Neuronal stem cell (in vitro differentiated cells): ENCODE results near the gene COL16A1.

Source experiments
- DNase-seq: peaks from one replicate; pipeline ENCODE4 v3.0.0-alpha.2; 2013; ENCODE audit warnings: low spot score
- H2AFZ ChIP-seq: one replicate; pipeline ENCODE4 v1.6.1; 2013; ENCODE audit warnings: mild to moderate bottlenecking, low read length, inconsistent platforms
- H2AK5ac ChIP-seq: 2 replicates; pipeline ENCODE4 v1.6.1; 2013; ENCODE audit warnings: low read depth, mild to moderate bottlenecking, inconsistent platforms, low read length, moderate library complexity, mixed read lengths
- H2BK120ac ChIP-seq: 2 replicates; pipeline ENCODE4 v1.6.1; 2013; ENCODE audit warnings: low read depth, mild to moderate bottlenecking, inconsistent platforms, low read length, moderate library complexity, mixed read lengths
- H2BK12ac ChIP-seq: one replicate; pipeline ENCODE4 v1.6.1; 2013; ENCODE audit warnings: low read length, inconsistent platforms
- H2BK15ac ChIP-seq: 2 replicates; pipeline ENCODE4 v1.6.1; 2013; ENCODE audit warnings: mild to moderate bottlenecking, low read length, inconsistent platforms, mixed read lengths
- H2BK5ac ChIP-seq: one replicate; pipeline ENCODE4 v1.6.1; 2013; ENCODE audit warnings: inconsistent platforms, mild to moderate bottlenecking, low read length, moderate library complexity
- H3K14ac ChIP-seq: one replicate; pipeline ENCODE4 v1.6.1; 2013; ENCODE audit warnings: low read length, inconsistent platforms
- H3K18ac ChIP-seq: 2 replicates; pipeline ENCODE4 v1.6.1; 2013; ENCODE audit warnings: low read length, inconsistent platforms
- H3K23ac ChIP-seq: 2 replicates; pipeline ENCODE4 v1.6.1; 2013; ENCODE audit warnings: low read depth, mild to moderate bottlenecking, mixed read lengths, low read length, inconsistent platforms; ENCODE audit not compliant: poor library complexity
- H3K27ac ChIP-seq: replicated peaks from 3 replicates; pipeline ENCODE4 v1.5.1; 2013; ENCODE audit warnings: low read length, inconsistent platforms
- H3K27me3 ChIP-seq, 3 experiments: 2 replicates each; pipeline ENCODE4 v1.6.1; 2013; ENCODE audit warnings: low read length in 3 of 3, mild to moderate bottlenecking in 2 of 3, inconsistent platforms in 1 of 3, low read depth in 1 of 3, mixed read lengths in 1 of 3, moderate library complexity in 1 of 3; ENCODE audit not compliant: control insufficient read depth in 3 of 3, insufficient read depth in 3 of 3
- H3K36me3 ChIP-seq, 2 donors: replicated peaks in 1 of 2; 2 replicates each; pipeline ENCODE4 v1.6.1; 2013; ENCODE audit warnings: low read length in 2 of 2; ENCODE audit not compliant: control insufficient read depth in 2 of 2, insufficient read depth in 2 of 2
- H3K4ac ChIP-seq: 2 replicates; pipeline ENCODE4 v1.6.1; 2013; ENCODE audit warnings: inconsistent platforms, mild to moderate bottlenecking, low read length, moderate library complexity
- H3K4me1 ChIP-seq, 2 donors: 1 replicate in 1 of 2; 2 replicates in 1 of 2; pipeline ENCODE4 v1.6.1; 2013; ENCODE audit warnings: low read length in 2 of 2, low read depth in 1 of 2; ENCODE audit not compliant: control insufficient read depth in 2 of 2, insufficient read depth in 1 of 2
- H3K4me2 ChIP-seq: one replicate; pipeline ENCODE4 v1.6.1; 2013; ENCODE audit warnings: mild to moderate bottlenecking, low read length, inconsistent platforms; ENCODE audit not compliant: insufficient read depth, poor library complexity, severe bottlenecking
- H3K4me3 ChIP-seq, 2 donors: 2 replicates each; pipeline ENCODE4 v1.5.1; 2013; ENCODE audit warnings: low read length in 2 of 2, mild to moderate bottlenecking in 2 of 2, inconsistent platforms in 1 of 2, moderate library complexity in 1 of 2
- H3K79me1 ChIP-seq: one replicate; pipeline ENCODE4 v1.6.1; 2013; ENCODE audit warnings: low read depth, mild to moderate bottlenecking, inconsistent platforms, low read length, moderate library complexity
- H3K9ac ChIP-seq: one replicate; pipeline ENCODE4 v1.6.1; 2013; ENCODE audit warnings: mild to moderate bottlenecking, low read depth, low read length, inconsistent platforms; ENCODE audit not compliant: poor library complexity
- H3K9me3 ChIP-seq, 2 donors: replicated peaks in 1 of 2; 2 replicates each; pipeline versions ENCODE3 to v1.6.1; 2013; ENCODE audit warnings: low read length in 2 of 2, mild to moderate bottlenecking in 2 of 2, inconsistent platforms in 1 of 2, low read depth in 1 of 2, mixed read lengths in 1 of 2, moderate library complexity in 1 of 2; ENCODE audit not compliant: control insufficient read depth in 2 of 2, insufficient read depth in 1 of 2
- H4K8ac ChIP-seq: one replicate; pipeline ENCODE4 v1.6.1; 2013; ENCODE audit warnings: low read depth, mild to moderate bottlenecking, inconsistent platforms, low read length, moderate library complexity
- H4K91ac ChIP-seq: one replicate; pipeline ENCODE4 v1.6.1; 2013; ENCODE audit warnings: low read length, low read depth, mild to moderate bottlenecking, inconsistent platforms; ENCODE audit not compliant: poor library complexity
- WGBS, 2 donors: extraction: QIAGEN DNeasy Blood & Tissue Kit; methylation state at CpG; one replicate each; pipeline ENCODE4 v1.1.7; 2013; ENCODE audit warnings: missing lambda C conversion rate in 2 of 2, mixed read lengths in 1 of 2; ENCODE audit not compliant: insufficient read length in 2 of 2, insufficient replicate concordance in 1 of 2; ENCODE audit errors: extremely low coverage in 2 of 2; 5-methylcytosine and 5-hydroxymethylcytosine counted together

The COL16A1 gene

DNA sequence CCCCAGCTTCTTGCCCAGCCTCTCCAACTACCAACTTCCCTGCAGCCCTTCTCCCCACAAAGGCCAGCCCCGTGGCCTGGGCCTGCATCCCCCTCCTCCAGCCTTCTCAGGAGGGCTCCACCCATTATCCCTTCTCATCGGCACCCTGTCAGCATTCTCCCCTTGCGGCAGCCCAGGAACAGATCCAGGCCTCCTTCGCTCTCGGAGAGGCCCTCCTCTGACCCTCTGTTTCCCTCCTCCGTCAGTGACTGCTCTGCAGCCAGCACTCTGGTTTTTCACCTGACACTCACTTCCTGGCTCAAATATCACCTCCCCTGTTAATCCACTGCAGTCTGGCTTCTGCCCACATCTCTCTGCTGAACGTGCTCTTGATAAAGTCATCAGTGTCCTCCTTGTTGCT is 42.9 kb upstream of the COL16A1 start:
- H2BK15ac ChIP-seq, result no peak overlapping the region
- no peak overlapping the region for H3K23ac ChIP-seq
- no peak overlapping the region for H3K14ac ChIP-seq
- H3K4me1 ChIP-seq, result peaks cover 5 to 19% of the 10 kb centered on the region in 2 donors
- H3K36me3 ChIP-seq, result peaks cover 0 to 6% of the 10 kb centered on the region in 2 donors
- H2AK5ac ChIP-seq, result no peak overlapping the region
- H2BK12ac ChIP-seq, result no peak overlapping the region
- no peak overlapping the region for H3K4me2 ChIP-seq
- no peak overlapping the region for H3K4ac ChIP-seq
- H3K79me1 ChIP-seq, result peaks cover 5% of the 10 kb centered on the region
- no peak overlapping the region for H3K4me3 ChIP-seq
- H3K9me3 ChIP-seq, result no peaks in the 10 kb centered on the region
- no peak overlapping the region for H4K91ac ChIP-seq
- no peak for DNase-seq
- H2BK120ac ChIP-seq, result no peak overlapping the region
- no peak overlapping the region for H3K9ac ChIP-seq
- WGBS, 2 donors, result no CpG with 5 or more reads among the region's 7 CpGs
- no peaks in the 10 kb centered on the region for H3K27me3 ChIP-seq
- no peak overlapping the region for H3K27ac ChIP-seq
- no peak overlapping the region for H2AFZ ChIP-seq
- no peak overlapping the region for H2BK5ac ChIP-seq
- no peak overlapping the region for H4K8ac ChIP-seq
- no peak overlapping the region for H3K18ac ChIP-seq

DNA sequence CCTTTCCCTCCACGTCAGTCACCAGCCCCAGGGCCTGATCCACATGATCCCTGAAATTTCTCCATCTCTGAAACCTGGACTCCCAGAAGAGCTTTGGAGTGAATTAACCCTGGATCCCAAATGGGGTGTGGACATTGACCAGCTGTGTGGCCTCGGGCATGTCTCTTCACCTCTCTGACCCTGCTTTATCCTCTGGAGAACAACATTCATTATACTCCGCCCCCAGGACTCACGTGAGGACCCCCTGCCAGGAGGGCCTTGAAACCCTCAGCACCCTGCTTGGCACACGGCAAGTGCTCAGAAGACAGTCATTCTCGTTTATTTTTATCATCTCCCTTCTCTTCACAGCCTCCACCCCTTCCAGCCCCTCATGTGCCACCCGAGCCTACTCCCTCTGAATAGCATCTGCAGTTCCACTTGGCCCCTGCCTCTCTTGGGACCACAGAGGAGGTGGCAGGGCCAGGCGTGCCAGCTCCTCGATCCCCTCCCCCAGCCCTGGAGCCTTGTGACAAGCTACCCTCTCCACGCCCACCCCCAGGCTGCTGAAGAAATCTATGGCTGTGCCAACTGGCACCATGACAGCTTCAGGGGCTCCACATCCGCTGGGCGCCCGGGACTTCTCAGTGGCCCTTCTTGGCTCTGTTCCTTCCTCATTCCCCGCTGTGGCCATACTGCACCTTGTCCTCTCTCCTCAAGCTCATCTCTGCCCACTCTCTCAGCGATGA is 42.3 kb upstream of the COL16A1 start:
- Histone ChIP-seq H3K79me1 (peaks cover 6% of the 10 kb centered on the region), H2BK5ac (no peak overlapping the region), H3K9ac (peak overlapping the region; percentile 31), H3K27me3 (no peaks in the 10 kb centered on the region), H3K9me3 (no peaks in the 10 kb centered on the region), H3K4me1 (peaks cover 5 to 19% of the 10 kb centered on the region in 2 donors), H3K23ac (no peak overlapping the region), H3K4me2 (no peak overlapping the region), H2AK5ac (peak overlapping the region; percentile 59), H3K18ac (no peak overlapping the region), H2BK120ac (no peak overlapping the region), H3K4me3 (no peak overlapping the region), H2BK12ac (peak overlapping the region; percentile 36), H3K36me3 (peaks cover 0 to 6% of the 10 kb centered on the region in 2 donors), H4K8ac (no peak overlapping the region), H2AFZ (no peak overlapping the region), H3K27ac (no peak overlapping the region), H4K91ac (no peak overlapping the region), H3K14ac (no peak overlapping the region), H3K4ac (no peak overlapping the region), H2BK15ac (no peak overlapping the region)
- DNase-seq, result no peak
- WGBS, 2 donors, result no CpG with 5 or more reads among the region's 15 CpGs

DNA sequence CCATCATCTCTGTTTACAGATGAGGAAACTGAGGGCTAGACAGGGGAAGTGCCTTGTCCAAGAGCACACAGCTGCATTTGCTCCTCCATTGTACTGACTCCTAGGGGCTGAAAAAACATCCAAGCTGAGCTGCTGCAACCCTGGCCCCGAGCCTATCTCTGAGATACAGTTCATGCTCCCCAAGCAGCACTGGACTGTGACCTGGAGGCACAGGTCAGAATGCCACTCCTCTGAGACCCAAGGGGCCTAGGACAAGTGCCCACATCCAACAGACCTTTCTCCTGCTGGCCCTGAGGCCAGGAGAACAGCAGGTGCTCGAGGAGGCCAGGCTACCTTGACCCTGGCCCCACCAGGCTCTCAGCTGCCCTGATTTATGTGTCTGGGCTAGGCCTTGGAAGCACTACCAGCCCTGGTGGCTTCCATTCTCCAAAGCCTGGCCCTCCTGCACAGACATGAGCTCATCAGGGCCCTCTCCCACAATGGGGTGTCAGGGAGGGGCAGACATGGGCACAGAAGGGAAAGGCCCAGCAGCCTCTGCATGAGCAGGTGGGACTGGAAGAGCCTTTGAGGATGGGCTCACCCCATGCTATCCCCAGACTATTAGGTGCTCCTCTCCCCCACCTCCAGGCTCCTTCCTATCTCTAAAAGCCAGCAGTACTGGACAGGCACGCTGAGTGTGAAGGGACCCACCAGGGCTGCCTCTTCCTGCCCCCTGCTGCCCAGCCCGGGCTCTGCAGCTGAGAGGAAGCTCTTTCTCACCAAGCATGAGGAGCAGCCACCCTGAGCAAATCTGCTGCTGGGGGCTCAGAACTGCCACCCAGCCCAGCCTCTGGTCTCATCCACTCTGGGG is 41.5 kb upstream of the COL16A1 start:
- Histone ChIP-seq H3K9ac (peak overlapping the region; percentile 45), H2BK12ac (no peak overlapping the region), H3K27ac (no peak overlapping the region), H3K4ac (no peak overlapping the region), H3K9me3 (no peaks in the 10 kb centered on the region), H4K8ac (no peak overlapping the region), H3K4me3 (no peak overlapping the region), H3K23ac (peak overlapping the region; percentile 59), H2AK5ac (peak overlapping the region; percentile 48), H3K36me3 (peaks cover 0 to 6% of the 10 kb centered on the region in 2 donors), H3K18ac (peak overlapping the region; percentile 76), H2BK120ac (no peak overlapping the region), H3K14ac (no peak overlapping the region), H3K4me2 (no peak overlapping the region), H3K4me1 (peaks cover 3 to 19% of the 10 kb centered on the region in 2 donors), H2BK5ac (no peak overlapping the region), H3K79me1 (peaks cover 8% of the 10 kb centered on the region), H3K27me3 (no peaks in the 10 kb centered on the region), H2AFZ (no peak overlapping the region), H2BK15ac (no peak overlapping the region), H4K91ac (no peak overlapping the region)
- no peak for DNase-seq
- no CpG with 5 or more reads among the region's 4 CpGs for WGBS, 2 donors
